ENCODE measurements around the gene CHID1. TPM values are rescaled to one million over a fixed set of nuclear protein-coding genes. Genes with fewer than 3 reads are reported as not detected.

The CHID1 gene
- polyA plus RNA-seq, 3 donors: 103 to 117 (median 110) TPM

DNA sequence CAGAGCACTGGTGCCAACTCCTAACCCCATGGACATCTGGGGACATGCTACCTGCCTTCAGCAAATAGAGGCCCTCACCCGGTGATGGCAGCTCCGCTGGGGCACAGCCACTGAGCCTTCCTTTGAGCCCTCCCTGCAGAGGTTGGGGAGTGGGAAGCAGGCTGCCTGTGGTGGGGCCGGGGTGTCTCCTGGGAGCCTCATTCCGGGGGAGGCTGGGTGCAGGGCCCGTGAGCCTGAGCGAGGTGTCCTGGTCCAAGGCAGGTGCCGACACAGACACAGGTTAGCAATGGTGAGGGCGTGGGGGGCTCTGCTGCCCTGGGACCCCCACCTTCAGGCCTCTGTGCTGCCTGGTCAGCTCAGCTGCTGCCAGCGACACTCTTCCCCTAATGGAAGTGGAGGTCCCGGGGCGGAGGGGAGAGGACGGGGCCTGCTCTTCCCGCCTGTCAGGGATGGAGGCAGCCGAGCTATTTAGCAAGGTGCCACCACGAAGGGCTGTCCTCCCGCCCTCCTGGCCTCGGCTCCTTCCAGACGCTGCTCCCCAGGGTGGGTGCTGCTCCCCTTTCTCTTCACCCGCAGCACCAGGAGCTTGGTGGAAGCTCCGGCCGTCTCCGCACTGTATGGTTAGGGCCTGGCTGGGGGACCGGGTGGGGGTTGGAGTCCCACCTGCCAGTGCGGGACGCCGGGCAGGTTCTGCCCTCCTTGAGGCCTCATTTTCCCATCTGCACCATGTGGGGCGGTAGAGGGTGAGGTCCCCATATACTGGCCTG is 56.7 kb downstream of the CHID1 start:
- DNase-seq (ENCODE audit: low read depth in 3 of 3, low spot score in 2 of 3): no peak

DNA sequence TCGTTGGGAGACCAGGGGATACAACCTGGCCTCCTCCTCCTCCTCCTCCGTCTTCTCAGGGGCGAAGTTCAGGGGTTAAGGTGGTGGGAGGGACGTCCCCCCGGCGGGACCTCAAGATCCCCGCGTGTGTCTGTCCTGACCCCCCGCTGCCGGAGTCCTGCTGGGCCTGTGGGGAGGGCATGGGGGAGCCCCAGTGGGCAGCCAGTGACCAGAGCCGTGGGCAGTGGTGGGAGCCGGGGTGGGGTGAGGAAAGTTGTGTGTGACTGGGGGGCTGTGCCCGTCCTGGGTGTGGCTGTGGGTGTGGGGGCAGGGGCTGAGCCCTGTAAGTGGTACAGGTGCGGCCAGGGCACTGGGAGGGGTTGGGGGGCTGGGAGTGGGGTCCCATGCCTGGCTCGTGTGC is 57.8 kb downstream of the CHID1 start:
- no peak for DNase-seq (ENCODE audit: low read depth in 3 of 3, low spot score in 2 of 3)

DNA sequence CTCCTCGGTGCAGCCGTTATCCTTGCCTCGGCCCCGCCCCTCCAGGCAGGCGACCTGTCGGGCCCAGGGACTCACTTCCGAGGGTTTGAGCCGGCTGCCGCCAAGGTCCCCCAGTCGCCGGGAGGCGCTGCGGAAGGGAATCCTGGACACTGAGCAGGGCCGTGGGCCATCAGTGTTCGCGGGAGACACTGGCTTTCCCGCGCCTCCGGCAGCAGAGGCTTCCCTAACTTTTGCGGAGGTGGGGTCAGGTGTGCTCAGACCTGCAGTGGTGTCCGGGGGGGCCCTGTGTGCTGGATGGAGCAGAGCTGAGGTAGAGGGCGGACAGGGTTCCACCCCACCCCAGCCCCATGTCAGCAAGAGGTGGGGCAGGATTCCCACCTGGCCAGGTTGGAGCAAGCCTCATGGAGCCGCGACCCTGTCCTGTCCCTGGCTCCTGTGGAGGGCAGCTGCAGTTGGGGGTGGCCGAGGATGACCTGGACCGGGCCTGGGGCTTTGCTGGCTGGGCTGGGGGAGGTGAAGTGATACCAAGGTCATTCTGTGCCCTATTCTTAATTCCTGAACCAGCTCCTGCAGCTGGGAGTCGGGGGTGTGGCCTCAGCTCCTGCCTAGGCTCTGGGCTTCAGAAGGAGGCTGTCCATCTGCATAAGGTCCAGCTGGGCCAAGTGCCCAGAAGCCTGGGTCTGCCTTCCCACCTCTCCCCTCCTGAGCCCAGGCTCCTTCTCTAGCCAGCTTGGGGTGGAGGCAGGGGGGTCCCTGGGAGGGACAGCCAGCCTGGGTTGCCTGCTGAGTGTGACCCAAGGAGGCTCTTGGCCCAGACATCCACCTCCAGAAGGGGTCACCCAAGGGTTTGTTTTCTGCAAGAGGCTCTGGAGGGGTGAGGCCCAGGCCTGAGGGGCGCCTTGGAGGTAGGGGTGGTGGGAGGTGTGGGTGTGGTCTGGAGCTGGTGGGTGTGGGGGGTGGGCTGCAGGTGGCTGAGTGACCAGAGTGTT is 59.5 kb downstream of the CHID1 start:
- no peak for DNase-seq (ENCODE audit: low read depth in 3 of 3, low spot score in 2 of 3)

DNA sequence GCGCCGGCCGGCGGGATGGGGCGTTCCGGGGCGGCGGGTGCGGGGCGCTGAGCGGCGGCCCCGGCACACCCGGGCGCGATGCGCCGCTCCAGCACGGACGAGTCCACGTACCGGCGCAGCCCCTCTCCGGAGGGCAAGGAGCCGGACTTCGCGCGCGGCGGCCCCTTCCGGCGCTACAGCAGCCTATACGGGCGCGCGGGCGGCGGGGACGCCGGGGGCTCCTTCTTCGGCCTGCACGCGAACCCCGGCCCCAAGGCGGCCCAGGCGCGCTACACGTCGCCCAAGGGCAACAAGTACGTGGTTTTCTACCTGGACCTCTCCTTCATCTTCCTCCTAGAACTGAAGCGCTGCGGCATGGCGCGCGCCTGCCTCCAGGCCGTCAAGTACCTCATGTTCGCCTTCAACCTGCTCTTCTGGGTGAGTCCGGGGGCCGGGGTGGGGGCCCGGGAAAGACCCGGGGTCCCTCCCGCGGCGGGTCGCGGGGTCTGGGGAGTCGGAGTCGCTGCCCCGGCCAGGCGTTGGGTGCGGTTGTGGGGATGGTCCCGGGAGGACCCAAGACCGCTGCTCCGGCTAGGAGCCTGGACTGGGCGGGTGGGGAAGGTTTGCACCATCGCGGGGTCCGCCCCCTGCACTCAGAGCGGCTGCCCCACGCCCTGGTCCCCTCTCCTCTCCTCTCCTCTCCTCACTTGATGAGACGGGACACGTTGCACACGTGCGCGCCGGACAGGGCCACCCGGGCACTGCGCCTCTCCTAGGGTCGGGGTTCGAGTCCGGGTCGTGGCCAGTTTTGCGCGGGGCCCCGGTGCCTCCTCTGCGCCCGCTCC is 60.4 kb downstream of the CHID1 start:
- DNase-seq (ENCODE audit: low read depth in 3 of 3, low spot score in 2 of 3): no peak

DNA sequence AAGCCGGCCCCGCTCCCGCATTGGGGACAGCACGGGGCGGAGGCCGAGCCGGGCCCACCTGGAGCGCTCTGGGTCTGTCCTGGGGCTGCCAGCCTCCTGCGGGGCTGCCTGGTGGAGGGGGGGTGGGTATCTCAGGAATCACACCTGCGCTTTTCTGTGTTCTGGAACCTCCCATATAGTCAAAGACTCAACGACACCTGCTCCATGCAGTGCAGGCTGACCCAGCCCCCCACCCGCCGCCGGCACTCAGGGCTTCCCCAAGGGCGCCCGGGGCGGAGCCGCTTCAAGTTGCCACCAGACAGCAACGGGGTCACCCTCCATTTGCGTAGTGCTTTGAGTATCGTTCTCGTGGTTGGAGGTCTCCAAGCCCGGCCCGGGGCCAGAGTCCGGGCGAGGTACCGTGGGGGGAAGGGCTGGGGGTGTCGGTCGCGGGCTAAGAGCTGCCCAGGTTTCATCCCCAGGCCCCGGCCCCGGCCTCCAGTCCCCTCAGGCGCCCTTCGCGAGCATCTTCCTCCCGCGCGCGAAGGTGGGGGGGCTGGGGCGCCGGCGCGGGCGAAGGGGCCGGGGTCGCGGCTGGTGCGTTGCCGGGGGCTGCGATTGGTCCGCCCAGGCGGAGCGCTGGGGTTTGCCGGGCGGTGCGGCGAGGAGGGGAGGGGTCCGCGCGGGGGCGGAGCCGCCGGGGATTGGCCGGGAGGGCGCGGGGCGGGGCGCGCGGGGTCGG is 61.3 kb downstream of the CHID1 start:
- DNase-seq (ENCODE audit: low read depth in 3 of 3, low spot score in 2 of 3): no peak

DNA sequence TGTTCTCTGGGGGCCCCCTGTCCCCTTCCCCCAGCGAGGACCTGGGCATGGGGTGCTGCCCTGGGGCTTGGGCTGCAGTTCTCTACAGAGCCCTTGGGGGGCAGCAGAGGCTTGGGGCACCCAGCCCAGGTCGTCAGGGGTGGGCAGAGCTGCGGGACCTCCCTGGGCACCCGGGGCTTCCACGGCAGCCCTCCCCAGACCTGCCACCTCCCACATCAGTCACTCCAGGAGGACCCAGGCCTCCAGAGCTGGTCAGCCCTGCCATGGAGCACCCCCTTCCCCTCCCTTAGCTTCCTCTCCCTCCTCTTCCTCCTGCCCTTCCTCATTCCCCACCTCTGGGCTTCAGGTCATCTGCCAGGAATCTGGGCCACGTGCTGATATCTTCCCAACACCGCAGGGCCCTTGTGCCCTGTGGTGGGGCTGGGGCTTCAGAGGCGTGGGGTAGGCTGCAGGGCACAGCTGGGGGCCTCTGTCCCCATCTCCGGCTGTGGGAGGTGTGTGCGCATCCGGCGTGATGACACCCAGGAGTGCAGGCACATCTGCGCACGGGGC is 62.2 kb downstream of the CHID1 start:
- no peak for DNase-seq (ENCODE audit: low read depth in 3 of 3, low spot score in 2 of 3)

DNA sequence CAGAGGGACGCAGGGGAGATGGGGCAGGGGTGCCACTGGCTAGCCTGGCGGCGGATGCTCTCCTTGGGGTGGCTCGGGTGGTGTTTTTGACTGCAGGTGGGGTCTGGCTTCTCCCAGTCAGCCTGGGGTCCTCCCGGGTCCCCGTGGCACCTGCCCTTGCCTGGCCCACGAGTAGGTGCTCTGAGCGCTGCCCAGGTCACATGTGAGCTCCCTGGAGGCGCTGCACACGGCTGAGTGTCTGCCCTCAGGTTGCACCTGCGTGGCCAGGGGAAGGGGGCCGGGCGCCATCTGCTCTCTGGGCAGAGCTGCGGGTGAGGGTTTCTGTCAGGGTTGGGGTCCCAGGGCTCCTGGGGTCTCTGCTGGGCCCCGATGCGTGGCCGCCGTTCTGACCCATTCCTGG is 62.7 kb downstream of the CHID1 start:
- no peak for DNase-seq (ENCODE audit: low read depth in 3 of 3, low spot score in 2 of 3)

DNA sequence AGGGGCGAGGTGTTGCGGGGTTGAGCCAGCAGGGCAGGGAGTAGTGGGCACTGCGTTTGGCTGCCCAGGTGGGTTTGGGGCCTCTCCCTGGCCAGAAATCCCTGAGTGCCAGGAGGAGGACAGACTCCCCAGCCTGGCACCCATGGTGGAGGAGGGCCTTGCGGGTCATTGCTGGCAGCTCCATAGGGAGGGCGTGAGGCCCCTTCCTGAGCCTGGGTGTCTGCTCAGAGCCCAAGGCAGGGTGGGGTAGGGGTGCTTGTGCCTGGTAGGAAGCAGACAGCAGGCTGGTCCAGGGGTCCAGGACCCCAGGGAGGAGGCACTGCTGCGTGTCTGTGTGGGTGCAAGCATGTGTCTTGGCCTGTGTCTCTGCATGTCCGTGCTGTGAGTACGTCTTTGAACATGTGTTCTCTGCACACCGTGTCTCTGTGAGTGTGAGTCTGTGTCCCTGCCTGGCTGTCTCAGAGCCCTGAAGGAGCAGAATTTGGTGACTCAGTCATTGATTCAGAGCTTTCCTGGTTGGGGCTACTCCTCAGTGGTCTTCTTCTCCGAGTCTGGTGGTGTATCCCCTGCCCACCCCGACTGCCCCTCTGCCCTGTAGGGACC is 64.0 kb downstream of the CHID1 start:
- DNase-seq (ENCODE audit: low read depth in 3 of 3, low spot score in 2 of 3): no peak

DNA sequence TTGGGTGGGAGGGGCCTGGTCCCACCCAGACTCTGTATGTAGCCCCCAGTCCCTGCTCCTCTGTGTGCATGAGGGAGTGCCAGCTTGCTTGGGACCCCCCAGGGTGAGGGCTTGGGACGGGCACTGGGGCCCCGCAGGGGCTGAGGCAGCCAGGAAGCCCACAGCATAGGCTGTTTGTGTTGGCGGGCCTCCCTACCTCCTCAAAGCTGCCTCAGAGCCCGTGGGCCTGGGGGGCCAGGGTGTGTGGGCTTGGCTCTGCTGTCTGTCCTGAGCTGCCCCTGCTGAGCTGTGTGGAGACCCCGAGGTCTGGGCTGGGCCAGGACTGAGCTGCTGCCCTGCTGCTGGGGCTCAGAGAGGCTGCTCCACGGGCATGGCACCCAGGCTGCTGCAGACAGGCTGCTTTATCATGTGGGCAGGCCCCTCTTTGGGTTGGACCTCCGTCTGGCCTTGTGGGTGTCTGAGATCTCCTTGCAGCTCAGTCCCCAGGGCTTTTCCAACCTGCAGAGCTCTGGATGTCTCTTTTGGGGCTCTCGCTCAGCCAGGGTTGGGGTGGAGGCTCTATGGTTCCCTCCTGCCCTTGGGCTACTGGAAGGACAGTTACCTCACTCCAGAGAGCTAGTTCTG is 64.6 kb downstream of the CHID1 start:
- DNase-seq (ENCODE audit: low read depth in 3 of 3, low spot score in 2 of 3): no peak

DNA sequence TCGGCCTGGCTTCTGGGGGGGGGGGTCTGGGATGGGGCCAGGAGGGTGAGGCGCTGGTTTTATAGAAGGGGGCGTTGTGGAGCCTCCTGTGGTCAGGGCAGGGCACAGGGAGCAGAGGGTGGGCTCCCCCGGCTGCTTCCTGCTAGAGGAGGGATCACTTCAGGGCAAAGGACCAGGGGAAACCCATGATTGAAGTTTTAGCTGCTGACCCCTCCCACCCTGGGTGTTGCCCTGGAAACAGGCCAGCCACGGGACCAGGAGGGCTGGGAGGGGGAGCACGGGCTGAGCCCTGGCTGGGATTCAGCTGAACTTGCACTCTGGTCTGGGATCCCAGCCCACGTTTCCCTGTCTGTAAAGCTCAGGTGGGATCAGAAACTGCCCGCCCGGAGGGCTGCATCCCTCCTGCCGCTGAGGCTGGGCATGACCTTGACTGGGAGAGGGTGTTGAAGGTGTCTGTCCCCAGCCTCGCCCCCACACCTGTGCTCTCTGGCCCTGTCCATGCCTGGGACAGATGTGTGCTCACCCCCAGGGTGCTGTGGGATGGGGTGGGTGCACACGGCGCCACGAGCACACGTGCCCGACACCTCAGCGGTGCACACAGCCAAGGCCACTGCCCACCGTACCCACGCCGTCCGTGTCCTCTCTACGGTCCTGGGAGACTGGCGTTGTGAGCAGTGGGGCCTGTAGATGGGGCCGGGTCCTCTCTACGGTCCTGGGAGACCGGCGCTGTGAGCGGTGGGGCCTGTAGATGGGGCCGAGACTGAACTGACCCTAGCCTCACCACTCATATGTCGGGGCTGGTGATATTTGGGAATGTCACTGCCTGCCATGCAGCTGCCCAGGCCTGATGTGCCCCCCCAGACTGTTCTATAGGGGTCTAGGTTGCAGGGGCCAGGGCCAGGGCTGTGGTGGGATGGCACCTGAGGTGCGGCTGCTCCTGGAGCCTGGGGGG is 65.6 kb downstream of the CHID1 start:
- DNase-seq (ENCODE audit: low read depth in 3 of 3, low spot score in 2 of 3): no peak

DNA sequence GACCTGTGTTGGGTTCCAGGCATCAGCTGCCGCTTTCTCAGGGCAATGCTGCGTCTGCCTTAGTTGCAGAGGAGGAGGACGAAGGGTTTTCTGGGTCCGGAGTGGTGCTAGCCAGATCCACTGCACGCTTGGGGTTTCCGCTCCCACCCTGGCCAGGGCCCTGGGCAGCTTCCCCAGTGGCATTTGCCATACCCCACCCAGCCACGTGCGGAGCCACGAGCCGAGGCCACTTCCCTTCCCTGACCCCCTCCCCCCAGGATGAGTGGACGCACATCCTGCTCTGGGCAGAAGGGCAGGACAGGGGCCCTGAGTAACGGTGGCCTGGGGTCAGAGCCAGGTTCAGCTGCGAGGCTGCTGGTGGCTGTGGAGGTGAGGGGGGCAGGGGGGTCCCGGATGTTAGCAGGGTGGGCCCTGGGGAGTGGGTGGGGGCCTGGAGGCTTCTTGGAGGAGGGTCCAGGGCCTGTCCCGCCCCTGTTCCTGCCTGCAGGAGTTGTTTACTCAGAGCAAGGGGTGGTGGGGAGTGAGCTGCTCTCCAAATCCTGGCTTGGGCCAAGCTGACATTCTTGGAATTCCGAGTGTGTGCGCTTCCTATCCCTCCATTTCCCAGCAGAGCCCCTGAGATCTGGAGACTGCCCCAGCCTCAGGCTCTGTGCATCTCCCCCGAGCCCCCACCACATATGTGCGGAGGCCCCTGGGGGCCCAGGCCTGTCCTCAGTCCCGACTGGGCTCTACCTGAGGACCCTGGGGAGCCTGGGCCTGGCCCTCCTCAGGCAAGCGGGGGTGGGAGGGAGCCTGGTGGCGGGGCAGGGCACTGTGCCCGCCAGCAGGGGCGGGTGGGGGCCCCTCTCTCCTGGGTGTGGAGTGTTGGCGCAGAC is 66.6 kb downstream of the CHID1 start:
- DNase-seq (ENCODE audit: low read depth in 3 of 3, low spot score in 2 of 3): no peak

DNA sequence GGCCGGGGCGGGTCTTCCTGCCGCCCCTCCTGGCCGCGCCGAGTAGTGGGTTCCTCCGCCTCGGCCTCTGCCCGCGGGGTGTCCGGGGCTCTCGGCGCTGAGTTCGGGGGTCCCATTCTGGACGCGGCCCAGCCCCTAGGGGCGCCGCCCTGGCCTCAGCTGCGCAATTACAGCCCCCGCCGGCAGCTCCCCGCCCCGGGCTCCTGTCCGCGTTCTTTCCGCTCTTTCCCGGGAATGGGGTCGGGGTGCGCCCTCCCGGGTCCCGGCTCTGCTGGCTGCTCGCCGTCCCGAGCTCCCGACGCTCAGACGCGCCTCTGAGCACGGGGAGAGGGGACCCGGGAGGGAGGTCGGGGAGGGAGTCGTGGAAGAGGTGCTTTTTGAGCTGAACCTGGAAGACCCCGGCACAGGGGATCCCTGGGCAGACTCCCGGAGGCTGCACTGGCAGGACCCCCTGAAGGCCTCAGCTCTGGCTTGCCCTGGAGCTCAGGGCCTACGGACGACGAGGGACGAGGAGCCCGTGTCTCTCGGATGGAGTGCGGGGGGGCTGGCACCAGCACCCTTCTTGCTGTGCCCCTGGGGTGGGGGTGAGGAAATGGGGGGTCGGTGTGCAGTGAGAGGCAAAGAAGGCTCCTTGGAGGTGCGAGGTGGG is 67.4 kb downstream of the CHID1 start:
- no peak for DNase-seq (ENCODE audit: low read depth in 3 of 3, low spot score in 2 of 3)

DNA sequence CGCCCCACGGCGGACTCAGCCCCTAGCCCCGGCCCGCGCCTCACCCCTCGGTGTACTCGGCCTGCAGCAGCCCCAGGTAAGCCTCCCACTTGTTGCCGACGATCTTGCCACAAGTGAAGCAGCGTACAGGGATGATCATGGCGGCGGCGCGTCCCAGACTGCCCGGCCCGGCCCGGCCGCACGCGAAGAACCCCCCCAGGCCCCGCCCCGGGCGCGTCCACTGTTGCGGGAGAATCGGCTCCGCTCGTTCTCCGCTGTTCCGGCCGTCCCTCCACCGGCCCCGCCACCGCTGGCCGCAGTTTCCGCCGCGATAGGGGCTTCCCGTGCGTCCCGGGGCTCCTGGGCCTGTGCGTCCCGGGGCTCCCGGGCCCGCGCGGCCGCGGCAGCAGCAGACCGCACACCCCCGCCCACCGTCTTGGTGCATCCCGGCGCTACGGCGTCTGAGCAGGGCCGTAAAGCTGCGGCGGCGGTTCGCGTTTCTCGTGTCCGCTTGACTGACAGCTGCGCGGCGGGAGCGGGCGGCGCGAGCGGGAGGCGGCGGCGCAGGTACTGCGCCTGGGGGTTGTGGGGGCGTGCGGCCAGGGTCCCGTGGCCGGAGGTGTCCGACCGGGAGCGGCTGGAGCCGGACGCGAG is 68.1 kb downstream of the CHID1 start, which contains the start of the genes POLR2L and TSPAN4:
POLR2L (minus strand) TSS at position 160 of the 633 bp plus-strand sequence; CDS start at position 139, 21 bp downstream.
TSPAN4 (plus strand) TSS at position 483 of the 633 bp plus-strand sequence. CDS start 7,453 bp downstream, outside the sequence.
- DNase-seq (ENCODE audit: low read depth in 3 of 3, low spot score in 2 of 3): no peak

DNA sequence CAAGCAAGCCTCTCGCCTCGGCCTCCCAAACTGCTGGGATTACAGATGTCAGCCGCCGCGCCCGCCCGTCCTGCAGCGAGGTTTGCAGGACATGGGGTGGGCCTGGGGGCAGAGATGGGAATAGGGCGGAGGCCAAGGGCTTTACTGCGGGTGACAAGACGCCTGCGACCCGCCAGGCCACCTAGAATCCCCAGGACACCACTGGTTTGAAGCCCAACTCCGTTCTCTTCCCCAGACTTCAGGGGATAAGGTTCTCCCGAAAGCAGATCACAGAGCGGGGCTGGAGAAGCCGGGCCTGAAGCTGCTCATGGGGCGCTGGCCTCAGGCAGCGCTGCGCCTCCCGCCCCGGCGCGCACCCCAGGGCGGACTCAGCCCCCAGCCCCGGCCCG is 68.6 kb downstream of the CHID1 start:
- no peak for DNase-seq (ENCODE audit: low read depth in 3 of 3, low spot score in 2 of 3)

DNA sequence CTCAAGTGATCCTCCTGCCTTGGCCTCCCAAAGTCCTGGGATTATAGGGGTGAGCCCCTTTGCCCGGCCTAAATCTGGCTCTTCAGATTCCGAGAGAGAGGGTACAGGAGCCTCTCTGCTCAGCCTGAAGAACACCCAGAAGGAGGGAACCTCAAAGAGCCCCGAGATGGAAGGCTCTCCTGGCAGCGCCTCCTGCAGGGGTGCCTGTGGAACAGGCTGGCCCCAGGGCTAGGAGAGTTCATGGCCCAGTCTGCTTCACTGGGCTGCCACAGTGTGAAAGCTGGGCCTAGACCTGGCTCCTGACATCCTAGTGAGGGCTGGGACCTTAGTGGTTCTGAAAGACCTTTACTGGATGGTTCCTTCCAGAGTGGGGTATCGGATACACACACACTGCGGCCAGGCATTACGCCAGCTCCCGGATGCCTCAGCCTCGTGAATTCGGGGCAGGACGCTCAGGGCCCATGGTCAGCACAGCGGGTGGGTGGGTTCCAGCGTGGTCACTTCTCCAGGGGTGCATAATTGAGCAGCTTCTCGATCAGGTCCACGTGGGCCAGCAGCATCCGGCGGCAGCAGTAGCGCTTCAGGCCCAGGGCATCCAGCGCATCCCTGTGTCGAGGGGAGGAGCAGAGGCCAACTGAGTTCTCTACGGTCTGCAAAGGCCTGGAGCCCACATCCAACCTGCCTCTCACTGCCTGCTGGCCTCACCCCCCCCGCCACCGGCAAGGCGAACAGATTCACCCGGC is 70.6 kb downstream of the CHID1 start:
- no peak for DNase-seq (ENCODE audit: low read depth in 3 of 3, low spot score in 2 of 3)

Measured in right renal cortex interstitium (tissue), 3 donors.